ENCODE data around the gene LSM14A. TPM values are rescaled to one million over a fixed set of nuclear protein-coding genes. Genes with fewer than 3 reads are reported as not detected.

LSM14A gene
- total RNA-seq, 2 experiments from 2014 or later, result 182 to 189 TPM

GRCh38 chr19:34187011-34187410, 14.7 kb downstream of the LSM14A start:
- no peak for DNase-seq (ENCODE audit: low spot score)
- Histone ChIP-seq H4K20me1 (ENCODE audit: insufficient read depth, low read length) (peaks cover 64% of the 10 kb centered on the region), H3K4me3 (ENCODE audit: low read depth, low read length, poor library complexity, severe bottlenecking) (no peak overlapping the region), H2AFZ (ENCODE audit: low read length) (no peak overlapping the region), H3K79me2 (ENCODE audit: insufficient read depth, low read depth, low read length) (peaks cover 100% of the 10 kb centered on the region), H3K9me3 (ENCODE audit: low read length) (no peaks in the 10 kb centered on the region; the same call in 1 of the 2 replicates), H3K36me3 (ENCODE audit: insufficient read depth, low read length) (peaks cover 48% of the 10 kb centered on the region), H3K9me2 (ENCODE audit: insufficient read depth, low read length) (no peaks in the 10 kb centered on the region), H3K27ac (ENCODE audit: low read depth, low read length, poor library complexity, severe bottlenecking) (no peak overlapping the region), H3K4me2 (ENCODE audit: low read length) (no peak overlapping the region), H3K4me1 (ENCODE audit: insufficient read depth, low read length, poor library complexity, severe bottlenecking) (peaks cover 73% of the 10 kb centered on the region)
- intact Hi-C loops (cut with micrococcal nuclease; ENCODE audit: unreplicated experiment), result no loop called here
- ChIA-PET CTCF (ENCODE audit: unreplicated experiment) (no interaction called here), POLR2A (interaction anchor here (1.2 kb wide), 1 partner anchor 14 kb away, joined by 6 read pairs; no protein-coding TSS in a partner anchor)
- TF ChIP-seq, protein P1, sequence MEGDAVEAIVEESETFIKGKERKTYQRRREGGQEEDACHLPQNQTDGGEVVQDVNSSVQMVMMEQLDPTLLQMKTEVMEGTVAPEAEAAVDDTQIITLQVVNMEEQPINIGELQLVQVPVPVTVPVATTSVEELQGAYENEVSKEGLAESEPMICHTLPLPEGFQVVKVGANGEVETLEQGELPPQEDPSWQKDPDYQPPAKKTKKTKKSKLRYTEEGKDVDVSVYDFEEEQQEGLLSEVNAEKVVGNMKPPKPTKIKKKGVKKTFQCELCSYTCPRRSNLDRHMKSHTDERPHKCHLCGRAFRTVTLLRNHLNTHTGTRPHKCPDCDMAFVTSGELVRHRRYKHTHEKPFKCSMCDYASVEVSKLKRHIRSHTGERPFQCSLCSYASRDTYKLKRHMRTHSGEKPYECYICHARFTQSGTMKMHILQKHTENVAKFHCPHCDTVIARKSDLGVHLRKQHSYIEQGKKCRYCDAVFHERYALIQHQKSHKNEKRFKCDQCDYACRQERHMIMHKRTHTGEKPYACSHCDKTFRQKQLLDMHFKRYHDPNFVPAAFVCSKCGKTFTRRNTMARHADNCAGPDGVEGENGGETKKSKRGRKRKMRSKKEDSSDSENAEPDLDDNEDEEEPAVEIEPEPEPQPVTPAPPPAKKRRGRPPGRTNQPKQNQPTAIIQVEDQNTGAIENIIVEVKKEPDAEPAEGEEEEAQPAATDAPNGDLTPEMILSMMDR (conservative IDR thresholded peaks at IDR 0.05; ENCODE audit: low read length), result no peak
- TF ChIP-seq EZH2phosphoT487 (IDR thresholded peaks at IDR 0.05; ENCODE audit: borderline replicate concordance, low read depth, low read length), result no peak
- BruUV-seq (replicated peaks), result no TSS peak

- no peak for DNase-seq (ENCODE audit: low spot score)
- Histone ChIP-seq H3K4me3 (ENCODE audit: low read depth, low read length, poor library complexity, severe bottlenecking) (no peak overlapping the region), H3K4me1 (ENCODE audit: insufficient read depth, low read length, poor library complexity, severe bottlenecking) (peaks cover 86% of the 10 kb centered on the region), H3K79me2 (ENCODE audit: insufficient read depth, low read depth, low read length) (peaks cover 100% of the 10 kb centered on the region), H3K27ac (ENCODE audit: low read depth, low read length, poor library complexity, severe bottlenecking) (no peak overlapping the region), H3K36me3 (ENCODE audit: insufficient read depth, low read length) (peaks cover 40% of the 10 kb centered on the region), H3K9me3 (ENCODE audit: low read length) (no peaks in the 10 kb centered on the region; the same call in 1 of the 2 replicates), H4K20me1 (ENCODE audit: insufficient read depth, low read length) (peaks cover 60% of the 10 kb centered on the region), H3K4me2 (ENCODE audit: low read length) (peak overlapping the region; percentile 16; the same call in 1 of the 2 replicates), H3K9me2 (ENCODE audit: insufficient read depth, low read length) (no peaks in the 10 kb centered on the region), H2AFZ (ENCODE audit: low read length) (no peak overlapping the region)
- no TSS peak for BruUV-seq (replicated peaks)
- ChIA-PET CTCF (ENCODE audit: unreplicated experiment) (no interaction called here), POLR2A (interaction anchor here (1.2 to 2.3 kb wide), 4 partner anchors 10 to 31 kb away, joined by 3 to 11 read pairs (median 7); no protein-coding TSS in a partner anchor)
- no peak for TF ChIP-seq EZH2phosphoT487 (IDR thresholded peaks at IDR 0.05; ENCODE audit: borderline replicate concordance, low read depth, low read length)
- TF ChIP-seq, protein P1 (conservative IDR thresholded peaks at IDR 0.05; ENCODE audit: low read length), result no peak
- intact Hi-C loops (cut with micrococcal nuclease; ENCODE audit: unreplicated experiment), result no loop called here
Measured at GRCh38 chr19:34188408-34188807, 16.1 kb downstream of the LSM14A start.

GRCh38 chr19:34189199-34189916, 17.1 kb downstream of the LSM14A start:
- Histone ChIP-seq H3K4me3 (ENCODE audit: low read depth, low read length, poor library complexity, severe bottlenecking) (no peak overlapping the region), H3K4me2 (ENCODE audit: low read length) (peak overlapping the region; percentile 77), H2AFZ (ENCODE audit: low read length) (no peak overlapping the region), H3K9me3 (ENCODE audit: low read length) (no peaks in the 10 kb centered on the region; the same call in 1 of the 2 replicates), H4K20me1 (ENCODE audit: insufficient read depth, low read length) (peaks cover 61% of the 10 kb centered on the region), H3K36me3 (ENCODE audit: insufficient read depth, low read length) (peaks cover 42% of the 10 kb centered on the region), H3K9me2 (ENCODE audit: insufficient read depth, low read length) (no peaks in the 10 kb centered on the region), H3K27ac (ENCODE audit: low read depth, low read length, poor library complexity, severe bottlenecking) (peak overlapping the region; percentile 4), H3K4me1 (ENCODE audit: insufficient read depth, low read length, poor library complexity, severe bottlenecking) (peaks cover 86% of the 10 kb centered on the region), H3K79me2 (ENCODE audit: insufficient read depth, low read depth, low read length) (peaks cover 100% of the 10 kb centered on the region)
- CTCF ChIA-PET (ENCODE audit: unreplicated experiment), result no interaction called here
- BruUV-seq (replicated peaks), result no TSS peak
- POLR2A ChIA-PET, result interaction anchor here (0.5 to 2.3 kb wide), 6 partner anchors 11 to 30 kb away, joined by 3 to 11 read pairs (median 3); no protein-coding TSS in a partner anchor
- intact Hi-C loops (cut with micrococcal nuclease; ENCODE audit: unreplicated experiment), result no loop called here
- no peak for DNase-seq (ENCODE audit: low spot score)
- TF ChIP-seq, protein P1 (conservative IDR thresholded peaks at IDR 0.05; ENCODE audit: low read length), result no peak
- TF ChIP-seq EZH2phosphoT487 (IDR thresholded peaks at IDR 0.05; ENCODE audit: borderline replicate concordance, low read depth, low read length), result no peak

Measured in OCI-LY7 (cell line).